ENCODE measurements around the gene ACTRT2.

- no peak for TF ChIP-seq EZH2 (IDR thresholded peaks at IDR 0.05)
- TF ChIP-seq POLR2AphosphoS5 (IDR thresholded peaks at IDR 0.05; ENCODE audit: borderline replicate concordance, low read depth, low read length), result no peak
Observed at GRCh38 chr1:3018051-3018471, 3.2 kb upstream of the ACTRT2 start.
